IMR-90 (cell line): ENCODE data around the gene UBA52. TPM values are rescaled to one million over a fixed set of nuclear protein-coding genes. Genes with fewer than 3 reads are reported as not detected.

Experiments
- ATAC-seq: fragments of 200-7000 bp; cut with Tn5 transposase; 2 replicates; pipeline ENCODE4 v1.9.1; 2020; ENCODE audit warnings: low read depth, mild to moderate bottlenecking, moderate library complexity
- BruUV-seq: library from RNA; stranded (reverse); fragments of 400-500 nt; replicated peaks from 2 replicates; lab custom pipeline; 2021; lab: Mats Ljungman, UMichigan
- CTCF ChIA-PET: fragments of 300-600 bp; formaldehyde crosslinking; extraction: SDS; loops from one replicate; lab custom pipeline; 2021; ENCODE audit warnings: antibody characterized with exemption; lab: Yijun Ruan, JAX
- POLR2A ChIA-PET: fragments of 300-600 bp; sonication (Branson Sonifier 250); formaldehyde crosslinking; loops from one replicate; lab custom pipeline; 2022; ENCODE audit warnings: antibody characterized with exemption; ENCODE audit not compliant: unreplicated experiment; lab: Charles Lee
- DNase-seq: peaks from one replicate; pipeline ENCODE4 v3.0.0; 2013
- H2AFZ ChIP-seq: replicated peaks from 2 replicates; pipeline ENCODE3; 2013; ENCODE audit warnings: low read length, mild to moderate bottlenecking; ENCODE audit not compliant: poor library complexity
- H2AK5ac ChIP-seq: 2 replicates; pipeline ENCODE4 v1.6.1; 2013; ENCODE audit warnings: low read depth, low read length, inconsistent platforms
- H2AK9ac ChIP-seq: replicated peaks from 2 replicates; pipeline ENCODE3; 2013; ENCODE audit warnings: mild to moderate bottlenecking, low read depth, low read length, moderate library complexity; ENCODE audit not compliant: poor library complexity
- H2BK120ac ChIP-seq: 2 replicates; pipeline ENCODE4 v1.6.1; 2013; ENCODE audit warnings: low read depth, low read length, inconsistent platforms
- H2BK15ac ChIP-seq: 3 replicates; pipeline ENCODE4 v1.6.1; 2013; ENCODE audit warnings: low read depth, low read length, inconsistent platforms
- H2BK20ac ChIP-seq: 2 replicates; pipeline ENCODE4 v1.6.1; 2013; ENCODE audit warnings: low read depth, mild to moderate bottlenecking, inconsistent platforms, low read length, moderate library complexity
- H2BK5ac ChIP-seq: 2 replicates; pipeline ENCODE4 v1.6.1; 2013; ENCODE audit warnings: mild to moderate bottlenecking, low read depth, low read length, inconsistent platforms; ENCODE audit not compliant: poor library complexity, severe bottlenecking
- H3K14ac ChIP-seq: replicated peaks from 2 replicates; pipeline ENCODE4 v1.6.1; 2013; ENCODE audit warnings: low read depth, low read length, inconsistent platforms
- H3K18ac ChIP-seq: 2 replicates; pipeline ENCODE4 v1.6.1; 2013; ENCODE audit warnings: low read depth, low read length, control low read depth
- H3K23ac ChIP-seq: 2 replicates; pipeline ENCODE4 v1.6.1; 2013; ENCODE audit warnings: low read depth, low read length, inconsistent platforms
- H3K27ac ChIP-seq: 2 replicates; pipeline ENCODE4 v1.5.1; 2013; ENCODE audit warnings: mild to moderate bottlenecking, control low read depth, low read length; ENCODE audit not compliant: insufficient read depth
- H3K27me3 ChIP-seq: 2 replicates; pipeline ENCODE4 v1.6.1; 2013; ENCODE audit warnings: low read length; ENCODE audit not compliant: control insufficient read depth, insufficient read depth
- H3K36me3 ChIP-seq: 2 replicates; pipeline ENCODE4 v1.6.1; 2013; ENCODE audit warnings: low read length, mixed read lengths; ENCODE audit not compliant: control insufficient read depth, insufficient read depth
- H3K4ac ChIP-seq: 2 replicates; pipeline ENCODE4 v1.6.1; 2013; ENCODE audit warnings: low read depth, low read length, inconsistent platforms
- H3K4me1 ChIP-seq: 2 replicates; pipeline ENCODE4 v1.6.1; 2013; ENCODE audit warnings: low read length, mixed read lengths; ENCODE audit not compliant: control insufficient read depth, insufficient read depth
- H3K4me2 ChIP-seq: 2 replicates; pipeline ENCODE4 v1.6.1; 2013; ENCODE audit warnings: low read depth, mild to moderate bottlenecking, control low read depth, low read length, moderate library complexity
- H3K4me3 ChIP-seq: 2 replicates; pipeline ENCODE4 v1.5.1; 2013; ENCODE audit warnings: low read depth, mild to moderate bottlenecking, control low read depth, low read length, moderate library complexity; ENCODE audit not compliant: insufficient read depth
- H3K56ac ChIP-seq: 2 replicates; pipeline ENCODE4 v1.6.1; 2013; ENCODE audit warnings: low read length, inconsistent platforms; ENCODE audit not compliant: insufficient read depth; ENCODE audit errors: extremely low read depth
- H3K79me1 ChIP-seq, 2 experiments: 2 replicates each; pipeline ENCODE4 v1.6.1; 2013; ENCODE audit warnings: low read length in 2 of 2, inconsistent platforms in 1 of 2, low read depth in 1 of 2
- H3K9ac ChIP-seq: 2 replicates; pipeline ENCODE4 v1.6.1; 2013; ENCODE audit warnings: low read depth, low read length, control low read depth
- H3K9me1 ChIP-seq: 2 replicates; pipeline ENCODE4 v1.6.1; 2013; ENCODE audit warnings: low read length, inconsistent platforms; ENCODE audit not compliant: insufficient read depth
- H3K9me3 ChIP-seq: 2 replicates; pipeline ENCODE4 v1.6.1; 2013; ENCODE audit warnings: low read length; ENCODE audit not compliant: control insufficient read depth, insufficient read depth
- H4K20me1 ChIP-seq: 2 replicates; pipeline ENCODE4 v1.6.1; 2013; ENCODE audit warnings: low read length, inconsistent platforms; ENCODE audit not compliant: insufficient read depth
- H4K5ac ChIP-seq: 2 replicates; pipeline ENCODE4 v1.6.1; 2013; ENCODE audit warnings: mild to moderate bottlenecking, low read depth, low read length, control low read depth
- H4K8ac ChIP-seq, 2 experiments: 2 replicates each; pipeline ENCODE4 v1.6.1; 2013; ENCODE audit warnings: low read depth in 2 of 2, low read length in 2 of 2, control low read depth in 1 of 2, inconsistent platforms in 1 of 2
- H4K91ac ChIP-seq: 2 replicates; pipeline ENCODE4 v1.6.1; 2013; ENCODE audit warnings: low read depth, low read length, inconsistent platforms; ENCODE audit not compliant: insufficient read depth
- BHLHE40 ChIP-seq: fragments of 150-350 bp; IDR thresholded peaks from 2 replicates; pipeline ENCODE4 v1.6.1; 2016; ENCODE audit warnings: mild to moderate bottlenecking, low read depth, low read length
- CEBPB ChIP-seq: IDR thresholded peaks from 2 replicates; pipeline ENCODE4 v1.6.1; 2012; ENCODE audit warnings: low read depth, low read length, improper control_type of control experiment
- CTCF ChIP-seq: conservative IDR thresholded peaks from 2 replicates; pipeline ENCODE4 v1.5.1; 2012; ENCODE audit warnings: mild to moderate bottlenecking, low read depth, low read length, improper control_type of control experiment
- FOS ChIP-seq: fragments of 150-350 bp; IDR thresholded peaks from 2 replicates; pipeline ENCODE4 v1.6.1; 2016; ENCODE audit warnings: low read depth, low read length
- MAZ ChIP-seq: IDR thresholded peaks from 2 replicates; pipeline ENCODE4 v1.6.1; 2012; ENCODE audit warnings: low read depth, mild to moderate bottlenecking, low read length, improper control_type of control experiment, moderate library complexity, borderline replicate concordance
- MXI1 ChIP-seq: IDR thresholded peaks from 2 replicates; pipeline ENCODE4 v1.6.1; 2012; ENCODE audit warnings: low read depth, mild to moderate bottlenecking, low read length, moderate library complexity, borderline replicate concordance
- NFE2L2 ChIP-seq: fragments of 150-350 bp; IDR thresholded peaks from 2 replicates; pipeline ENCODE4 v1.6.1; 2016; ENCODE audit warnings: low read depth, mild to moderate bottlenecking, low read length
- RCOR1 ChIP-seq: IDR thresholded peaks from 2 replicates; pipeline ENCODE4 v1.6.1; 2012; ENCODE audit warnings: mild to moderate bottlenecking, low read length, improper control_type of control experiment; ENCODE audit not compliant: insufficient replicate concordance
- SMC3 ChIP-seq: fragments of 150-350 bp; IDR thresholded peaks from 2 replicates; pipeline ENCODE4 v1.6.1; 2016; ENCODE audit warnings: low read depth, mild to moderate bottlenecking, antibody characterized with exemption, low read length, moderate library complexity
- WGBS, 2 experiments: methylation state at CpG; one replicate each; pipeline versions ENCODE4 v1.1.5 to v1.1.7; 2013; ENCODE audit warnings: missing lambda C conversion rate in 2 of 2; ENCODE audit not compliant: insufficient read length in 1 of 2; ENCODE audit errors: extremely low coverage in 2 of 2; 5-methylcytosine and 5-hydroxymethylcytosine counted together
- dilution Hi-C: fragments of 300-500 bp; cut with HindIII; formaldehyde crosslinking; loops from one replicate; pipeline ENCODE4 v1.14.3; 2018; ENCODE audit warnings: low sequenced_read_pairs; ENCODE audit not compliant: unreplicated experiment
- in situ Hi-C: fragments of 300-500 bp; cut with MboI; formaldehyde crosslinking; loops from 3 replicates; pipeline ENCODE4 v1.14.3; 2019; ENCODE audit warnings: low sequenced_read_pairs, inconsistent platforms, mixed read lengths
- intact Hi-C: fragments of 100-400 bp; cut with micrococcal nuclease; formaldehyde crosslinking; loops from 2 replicates; pipeline ENCODE4 v1.10.0; 2022
- polyA plus RNA-seq, 3 experiments: library from polyadenylated mRNA; depleted of rRNA; stranded (reverse); fragments of >200 nt; gene quantifications; 2 replicates each; pipeline ENCODE4 v1.2.3, GENCODE V29; 2012; ENCODE audit warnings: low replicate concordance in 1 of 3
- total RNA-seq: library from RNA; depleted of rRNA; stranded (reverse); fragments of >200 nt; gene quantifications from 2 replicates; pipeline ENCODE4 v1.2.3, GENCODE V29; 2012
- TF ChIP-seq, protein P1 (sequence below): fragments of 150-350 bp; IDR thresholded peaks from 2 replicates; pipeline ENCODE4 v1.6.1; 2016; ENCODE audit warnings: low read depth, mild to moderate bottlenecking, low read length, moderate library complexity, borderline replicate concordance

Gene UBA52
- total and polyA plus RNA-seq, 2 of the 4 experiments (the other 2 are of a cell fraction) = 1,030 to 3,008 TPM

DNA sequence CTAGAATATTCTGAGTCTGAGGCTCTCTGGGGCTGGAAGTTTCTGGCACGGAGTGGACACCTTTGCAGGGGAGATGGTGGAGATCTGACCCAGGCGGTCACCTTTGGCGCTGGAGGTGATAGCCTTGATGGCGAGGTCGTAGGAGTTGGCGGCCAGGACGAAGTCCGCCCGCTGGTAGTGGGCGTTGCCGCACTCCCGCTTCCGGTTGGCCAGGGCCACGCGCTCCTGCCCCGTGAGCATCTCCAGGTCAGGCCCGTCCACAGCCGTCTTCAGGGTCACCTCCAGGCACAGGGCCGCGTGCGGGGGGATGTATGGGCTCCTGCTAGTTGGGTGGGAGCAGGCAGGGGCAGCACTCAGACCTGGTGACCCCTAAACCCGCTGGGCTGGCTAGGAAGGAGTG lies 33.5 kb upstream of the UBA52 start:
- H2AK9ac ChIP-seq = no peak overlapping the region
- no peaks in the 10 kb centered on the region for H3K9me3 ChIP-seq
- H4K91ac ChIP-seq = no peak overlapping the region
- TF ChIP-seq, protein P1, sequence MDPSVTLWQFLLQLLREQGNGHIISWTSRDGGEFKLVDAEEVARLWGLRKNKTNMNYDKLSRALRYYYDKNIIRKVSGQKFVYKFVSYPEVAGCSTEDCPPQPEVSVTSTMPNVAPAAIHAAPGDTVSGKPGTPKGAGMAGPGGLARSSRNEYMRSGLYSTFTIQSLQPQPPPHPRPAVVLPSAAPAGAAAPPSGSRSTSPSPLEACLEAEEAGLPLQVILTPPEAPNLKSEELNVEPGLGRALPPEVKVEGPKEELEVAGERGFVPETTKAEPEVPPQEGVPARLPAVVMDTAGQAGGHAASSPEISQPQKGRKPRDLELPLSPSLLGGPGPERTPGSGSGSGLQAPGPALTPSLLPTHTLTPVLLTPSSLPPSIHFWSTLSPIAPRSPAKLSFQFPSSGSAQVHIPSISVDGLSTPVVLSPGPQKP = no peak
- TF ChIP-seq RCOR1 (no peak), CEBPB (no peak), BHLHE40 (no peak), CTCF (no peak), FOS (no peak), NFE2L2 (no peak), MXI1 (no peak), SMC3 (no peak), MAZ (no peak)
- H3K9ac ChIP-seq = no peak overlapping the region
- H3K4me3 ChIP-seq = no peak overlapping the region
- no peak overlapping the region for H2BK15ac ChIP-seq
- no TSS peak for BruUV-seq
- H3K9me1 ChIP-seq = peaks cover 10% of the 10 kb centered on the region; the same call in 1 of the 2 replicates
- no peak overlapping the region for H3K56ac ChIP-seq
- WGBS, 2 experiments = 92% methylated on average over 7 of the region's 22 CpGs; no CpG with 5 or more reads in 1 of the 2 experiments
- H3K27ac ChIP-seq = no peak overlapping the region
- H2AK5ac ChIP-seq = no peak overlapping the region
- H2BK20ac ChIP-seq = no peak overlapping the region
- H2BK5ac ChIP-seq = no peak overlapping the region
- dilution Hi-C loops (no loop called here), in situ Hi-C loops (no loop called here), intact Hi-C loops (no loop called here)
- peaks cover 20 to 42% of the 10 kb centered on the region in 2 experiments for H3K79me1 ChIP-seq
- H3K4me1 ChIP-seq = peaks cover 3% of the 10 kb centered on the region; the same call in 1 of the 2 replicates
- ChIA-PET CTCF (no interaction called here), POLR2A (no interaction called here)
- H4K5ac ChIP-seq = no peak overlapping the region
- H3K27me3 ChIP-seq = no peaks in the 10 kb centered on the region
- ATAC-seq (no peak), DNase-seq (no peak)
- no peak overlapping the region for H3K4me2 ChIP-seq
- no peak overlapping the region for H2AFZ ChIP-seq
- no peak overlapping the region for H4K8ac ChIP-seq
- H3K18ac ChIP-seq = no peak overlapping the region
- peaks cover 55% of the 10 kb centered on the region for H3K36me3 ChIP-seq
- no peaks in the 10 kb centered on the region for H4K20me1 ChIP-seq
- no peak overlapping the region for H2BK120ac ChIP-seq
- no peak overlapping the region for H3K14ac ChIP-seq
- no peak overlapping the region for H3K4ac ChIP-seq
- H3K23ac ChIP-seq = no peak overlapping the region
